NCI-H510A treated with DMSO at 0.1 percent for 48 hours (cell line): Measurements from ENCODE around the gene RPS6KB2.
"Not testable (repeated sequence)": the region's sequence is repeated elsewhere in the genome, so short reads cannot be mapped to it uniquely, and the experiment has no call there.

Source experiments
- DNase-seq: peaks from one replicate; lab custom pipeline; 2025; lab: John Stamatoyannopoulos, UW

The RPS6KB2 gene

DNA sequence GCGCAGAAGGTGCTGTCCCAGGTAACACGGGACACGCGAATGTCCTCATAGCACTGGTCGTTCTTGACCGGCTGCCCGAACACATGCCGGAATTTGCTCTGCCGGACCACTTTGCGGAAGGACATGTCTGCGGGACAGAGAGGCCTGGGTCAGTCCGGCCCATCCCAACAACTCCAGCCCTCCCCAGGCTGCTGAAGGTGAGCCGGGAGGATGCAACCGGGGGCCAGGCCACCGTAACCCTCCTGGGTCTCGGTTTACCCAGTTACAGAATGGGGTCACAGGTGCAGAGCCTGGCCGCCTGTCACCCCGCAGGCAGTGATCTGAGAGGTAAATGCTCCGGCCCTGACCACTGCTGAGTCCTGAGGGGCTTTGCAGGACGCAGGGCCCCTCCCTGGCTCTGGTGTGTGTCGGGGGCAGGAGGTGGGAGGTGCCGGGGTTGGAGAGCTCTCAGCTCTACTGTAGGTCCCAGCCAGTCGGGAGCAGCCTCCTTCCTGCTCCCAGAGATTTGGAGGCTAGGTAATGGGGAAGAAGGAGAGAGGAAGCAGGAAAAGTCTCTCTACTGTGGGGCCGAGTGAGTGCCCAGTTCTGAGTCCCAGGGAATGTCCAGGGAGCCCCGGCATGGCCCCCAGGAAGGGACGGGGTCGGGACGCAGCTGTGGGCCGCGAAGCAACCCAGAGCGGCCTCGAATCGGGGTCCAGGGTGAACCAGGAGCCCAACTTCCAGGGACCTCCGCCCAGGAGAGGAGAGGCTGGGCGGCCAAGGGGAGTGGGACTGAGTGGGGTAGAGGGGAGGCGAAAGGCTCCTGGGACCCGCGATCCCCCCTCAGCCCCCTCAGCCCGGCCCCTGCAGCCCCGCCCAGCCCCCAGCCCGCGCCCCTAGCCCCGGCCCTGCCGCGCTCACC lies 14.5 kb downstream of the RPS6KB2 start:
- no peak for DNase-seq

- DNase-seq, result no peak
Observed at GRCh38 chr11:67445515-67445914, 17.2 kb downstream of the RPS6KB2 start.

DNA sequence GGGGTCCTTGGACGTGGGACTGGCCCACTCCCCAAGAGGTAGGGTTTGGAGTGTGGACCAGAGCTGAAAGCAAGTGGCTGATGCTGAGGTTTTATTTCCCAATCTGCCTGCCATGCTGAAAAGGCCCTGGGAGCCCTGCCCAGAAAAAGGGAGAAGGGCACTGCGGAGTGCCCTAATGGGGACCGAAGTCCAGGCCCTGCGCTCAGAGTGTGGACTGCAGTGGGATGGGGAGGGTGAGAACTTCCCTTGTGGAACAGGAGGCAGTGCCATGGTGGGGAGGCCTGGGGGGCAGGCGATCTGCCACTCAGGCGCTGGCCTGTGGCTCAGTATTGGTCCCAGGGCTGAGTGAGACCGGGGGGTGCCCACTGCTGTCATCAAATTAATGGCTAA lies 19.9 kb downstream of the RPS6KB2 start:
- no peak for DNase-seq

GRCh38 chr11:67449116-67449844 lies 21.0 kb downstream of the RPS6KB2 start:
- peak; percentile 68 for DNase-seq

GRCh38 chr11:67450796-67451657 lies 22.7 kb downstream of the RPS6KB2 start:
- DNase-seq, result no peak

DNA sequence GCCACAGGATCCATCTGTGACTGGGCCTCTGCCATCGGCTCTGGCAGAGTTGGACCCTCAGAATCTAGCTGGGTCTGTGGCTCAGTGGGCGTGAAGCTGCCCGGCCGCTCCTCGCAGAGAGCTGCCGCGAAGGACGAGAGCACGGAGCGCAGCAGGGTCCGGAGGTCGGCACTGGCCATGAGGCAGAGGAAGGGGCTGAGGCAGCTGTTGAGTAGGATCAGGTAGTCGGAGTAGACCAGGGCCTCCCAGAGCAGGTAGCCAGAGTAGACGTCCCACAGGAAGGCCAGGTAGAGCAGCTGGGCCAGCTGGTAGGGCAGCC lies 23.3 kb downstream of the RPS6KB2 start:
- no peak for DNase-seq

- DNase-seq, result no peak
Observed at GRCh38 chr11:67452141-67452952, 24.1 kb downstream of the RPS6KB2 start, which contains the start of gene GPR152. Gene GPR152 (minus strand): TSS chr11:67452729. CDS start chr11:67452724, 5 bp downstream.

GRCh38 chr11:67453816-67454732 lies 25.8 kb downstream of the RPS6KB2 start:
- DNase-seq, result no peak

DNA sequence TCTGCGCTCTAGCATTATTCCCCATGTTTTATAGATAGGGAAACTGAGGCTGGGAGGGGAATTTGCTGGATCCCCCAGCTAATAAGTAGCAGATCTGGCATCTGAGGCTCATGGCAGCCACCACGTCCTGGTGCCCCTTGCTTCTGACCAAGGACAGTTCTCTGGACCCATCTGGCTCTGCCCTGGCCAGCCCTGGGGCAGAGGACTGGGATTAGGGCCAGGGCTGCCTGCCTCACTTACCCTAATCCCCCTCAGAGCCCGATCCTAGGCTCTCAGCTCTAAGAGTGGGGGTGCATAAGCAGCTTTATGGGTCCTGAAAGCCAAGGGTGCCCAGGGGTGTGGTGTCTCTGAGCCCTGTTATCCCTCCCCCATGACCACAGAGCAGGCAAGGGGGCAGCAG lies 26.8 kb downstream of the RPS6KB2 start, which contains the start of gene CABP4:
TSS of gene CABP4 (plus strand) at position 301 of the 400 bp plus-strand sequence. CDS start at position 371, 70 bp downstream.
- no peak for DNase-seq

DNA sequence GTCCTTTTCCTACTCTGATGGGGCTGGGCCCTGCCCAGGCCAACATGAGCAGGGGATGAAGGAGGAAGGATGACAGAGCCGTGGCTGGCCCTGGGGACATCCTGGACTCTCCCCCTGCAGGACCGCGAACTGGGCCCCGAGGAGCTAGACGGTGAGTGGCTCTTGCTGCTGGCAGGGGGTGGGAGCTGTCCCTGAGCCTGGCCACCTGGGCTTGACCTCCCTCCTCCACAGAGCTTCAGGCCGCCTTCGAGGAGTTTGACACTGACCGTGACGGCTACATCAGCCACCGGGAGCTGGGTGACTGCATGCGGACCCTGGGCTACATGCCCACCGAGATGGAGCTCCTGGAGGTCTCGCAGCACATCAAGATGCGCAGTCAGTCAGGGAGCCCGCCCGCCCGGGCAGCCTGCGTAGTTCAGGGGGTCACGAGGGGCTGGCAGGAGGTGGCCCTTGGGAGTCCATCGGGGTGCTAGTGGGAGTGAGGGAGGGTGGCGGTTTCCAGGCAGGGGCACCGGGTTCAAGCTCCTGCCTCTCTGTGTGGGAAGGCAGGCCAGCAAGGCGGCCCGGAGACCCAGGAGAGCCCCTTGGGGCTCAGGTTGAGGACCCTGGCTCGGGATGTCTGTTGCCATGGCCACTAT lies 27.9 kb downstream of the RPS6KB2 start:
- DNase-seq, result no peak

GRCh38 chr11:67457453-67457852 lies 29.2 kb downstream of the RPS6KB2 start:
- DNase-seq, result no peak

GRCh38 chr11:67458266-67458665 lies 30.0 kb downstream of the RPS6KB2 start:
- no peak for DNase-seq

DNA sequence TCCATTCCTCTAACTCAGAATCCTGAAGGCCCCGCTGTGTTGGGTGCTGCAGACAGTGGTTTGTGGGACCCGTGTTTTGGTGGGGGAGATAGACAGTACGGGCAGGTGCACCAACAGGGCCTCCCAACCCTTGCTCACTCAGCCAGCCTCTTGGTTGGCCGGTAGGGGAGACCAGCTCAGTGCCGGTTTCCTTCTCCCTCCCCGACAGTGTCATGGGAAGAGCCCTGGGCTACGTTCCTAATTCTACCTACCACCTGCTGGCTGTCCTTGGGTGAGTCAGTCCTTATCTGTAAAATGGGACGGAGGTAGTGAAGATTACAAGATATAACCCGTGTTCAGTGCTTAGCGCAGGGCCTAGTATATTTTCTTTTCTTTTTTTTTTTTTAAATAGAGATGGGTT lies 34.9 kb downstream of the RPS6KB2 start:
- no peak for DNase-seq

DNA sequence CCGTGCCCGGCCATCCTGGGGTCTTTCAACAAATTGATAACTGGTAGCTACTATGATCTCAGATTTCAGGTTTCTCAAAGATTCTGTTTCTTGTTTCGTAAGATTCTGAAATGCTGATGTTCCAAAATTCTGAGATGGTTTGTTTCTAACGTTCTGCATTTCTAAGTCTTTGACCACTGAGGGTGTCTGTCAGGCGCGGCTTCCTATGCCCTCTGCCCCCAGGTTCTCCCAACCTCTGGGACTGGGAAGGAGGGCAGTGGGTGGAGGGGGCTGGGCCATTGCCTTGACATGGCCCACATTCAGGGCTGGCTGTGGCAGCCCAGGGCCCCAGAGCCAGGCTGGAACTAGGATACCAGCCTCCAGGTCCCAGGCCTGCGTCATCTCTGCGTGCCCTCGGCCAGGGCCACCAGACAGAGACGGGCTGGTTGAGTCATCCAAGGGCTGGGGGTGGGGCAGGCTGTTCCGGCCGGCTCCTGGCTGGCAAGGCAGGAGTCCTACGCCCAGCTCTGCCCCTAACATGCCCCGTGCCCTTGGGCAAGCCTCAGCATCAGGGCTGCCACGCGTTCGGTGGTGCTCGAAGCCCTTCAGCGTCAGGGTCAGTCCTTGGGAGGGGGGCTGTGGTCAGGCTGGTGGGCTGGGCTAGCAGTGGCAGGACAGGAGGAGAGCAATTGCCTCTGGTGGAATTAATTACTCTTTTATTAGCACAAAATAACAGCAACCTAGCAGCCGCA lies 35.6 kb downstream of the RPS6KB2 start:
- no peak for DNase-seq

DNA sequence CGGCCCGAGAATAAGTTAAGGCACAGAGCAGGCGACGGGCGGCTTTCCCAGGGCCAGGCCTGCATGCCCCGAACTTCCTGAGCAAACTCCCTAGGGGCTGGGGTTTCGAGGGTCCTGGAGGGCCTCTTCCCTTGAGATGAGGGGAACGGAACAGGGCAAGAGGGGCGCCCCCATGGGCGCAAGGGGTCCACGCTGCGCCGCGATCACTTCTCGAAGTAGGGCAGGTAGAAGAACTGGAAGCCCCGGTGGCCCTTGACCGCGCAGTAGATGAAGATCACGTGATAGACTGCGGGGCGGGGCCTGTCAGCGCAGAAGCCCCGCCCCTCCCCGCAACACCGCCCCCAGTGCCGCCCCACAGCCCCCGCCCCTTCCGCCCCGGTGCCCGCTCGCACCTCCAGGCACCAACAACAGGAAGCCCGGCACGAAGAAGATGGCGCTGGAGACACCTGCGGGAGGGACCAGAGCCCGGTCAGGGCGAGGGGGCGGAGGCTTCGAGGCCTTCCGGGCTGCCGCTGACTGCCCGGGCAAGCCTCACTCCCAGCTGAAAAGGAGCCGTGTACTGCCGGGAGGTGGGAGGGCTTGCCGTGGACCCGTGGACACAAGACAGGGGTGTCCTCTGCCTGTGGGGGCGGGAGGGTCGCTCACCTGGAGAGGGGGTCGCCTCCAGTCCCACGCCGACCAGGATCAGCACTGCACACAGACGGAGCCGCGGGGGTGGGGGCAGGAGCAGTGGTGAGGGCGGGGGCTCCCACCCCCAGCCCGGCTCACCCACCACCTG lies 36.3 kb downstream of the RPS6KB2 start:
- DNase-seq, result peak; percentile 49

- DNase-seq, result no peak
Observed at GRCh38 chr11:67465189-67465510, 36.9 kb downstream of the RPS6KB2 start.

GRCh38 chr11:67465530-67465929 lies 37.2 kb downstream of the RPS6KB2 start:
- DNase-seq, result not testable (repeated sequence)

- DNase-seq, result no peak
Observed at GRCh38 chr11:67466367-67466766, 38.1 kb downstream of the RPS6KB2 start.
